ENCODE results near the gene GIPC3.
A peak's percentile ranks its signal among the peaks of the same experiment; 100 is the strongest.

Gene GIPC3

GRCh38 chr19:3605770-3606169 lies 20.5 kb downstream of the GIPC3 start:
- DNase-seq, result no peak

- DNase-seq, result peak; percentile 33
Observed at GRCh38 chr19:3606174-3606689, 21.0 kb downstream of the GIPC3 start.

- DNase-seq, result peak; percentile 48
Observed at GRCh38 chr19:3606690-3607289, 21.5 kb downstream of the GIPC3 start, which contains the start of gene TBXA2R. Gene TBXA2R (minus strand): TSS chr19:3606875. CDS start chr19:3600634, 6,241 bp downstream.

GRCh38 chr19:3607303-3608078 lies 22.2 kb downstream of the GIPC3 start:
- no peak for DNase-seq

- DNase-seq, result no peak
Observed at GRCh38 chr19:3608079-3608641, 22.9 kb downstream of the GIPC3 start.

- no peak for DNase-seq
Observed at GRCh38 chr19:3608750-3609322, 23.6 kb downstream of the GIPC3 start.

- DNase-seq, result no peak
Observed at GRCh38 chr19:3609779-3610719, 24.8 kb downstream of the GIPC3 start.

GRCh38 chr19:3610745-3611717 lies 25.8 kb downstream of the GIPC3 start:
- DNase-seq, result no peak

GRCh38 chr19:3611841-3612240 lies 26.6 kb downstream of the GIPC3 start:
- no peak for DNase-seq

GRCh38 chr19:3612330-3612729 lies 27.1 kb downstream of the GIPC3 start:
- DNase-seq, result no peak

- no peak for DNase-seq
Observed at GRCh38 chr19:3612901-3613741, 27.8 kb downstream of the GIPC3 start.

- no peak for DNase-seq
Observed at GRCh38 chr19:3613818-3614661, 28.8 kb downstream of the GIPC3 start.

GRCh38 chr19:3614858-3615505 lies 29.7 kb downstream of the GIPC3 start:
- DNase-seq, result no peak

GRCh38 chr19:3615524-3616135 lies 30.4 kb downstream of the GIPC3 start:
- no peak for DNase-seq

GRCh38 chr19:3617463-3617862 lies 32.2 kb downstream of the GIPC3 start:
- DNase-seq, result no peak

GRCh38 chr19:3618144-3618810 lies 33.0 kb downstream of the GIPC3 start:
- peak; percentile 42 for DNase-seq

GRCh38 chr19:3618811-3619630 lies 33.7 kb downstream of the GIPC3 start:
- DNase-seq, result no peak

All from CD4-positive, alpha-beta T cell treated with Interleukin-12 subunit alpha and Interleukin-12 subunit beta, for 1 hour (primary cell).